ENCODE results near the gene WNT8B.

The WNT8B gene

GRCh38 chr10:100462709-100463108 lies at the start of gene WNT8B:
TSS of gene WNT8B (plus strand) at chr10:100463009. CDS start at chr10:100463169, 160 bp downstream.
- no peaks in the 10 kb centered on the region for H3K27me3 ChIP-seq (ENCODE audit: insufficient read depth, low read length)
- no peaks in the 10 kb centered on the region for H3F3A ChIP-seq (ENCODE audit: insufficient read depth, low read length)
- H3K27ac ChIP-seq (ENCODE audit: low read depth, low read length, poor library complexity, severe bottlenecking) = no peak within 1 kb of the TSS
- H3K9ac ChIP-seq (ENCODE audit: low read length) = no peak within 1 kb of the TSS
- no peak within 1 kb of the TSS for H3K4me3 ChIP-seq (ENCODE audit: low read depth, low read length, poor library complexity, severe bottlenecking)
- H3K79me2 ChIP-seq (ENCODE audit: insufficient read depth, low read length) = no peaks in the 10 kb centered on the region
- H3K4me1 ChIP-seq (ENCODE audit: insufficient read depth, low read length, severe bottlenecking) = no peaks in the 10 kb centered on the region
- H3K36me3 ChIP-seq (ENCODE audit: insufficient read depth, low read length) = no peaks in the 10 kb centered on the region
- no peaks in the 10 kb centered on the region for H4K20me1 ChIP-seq (ENCODE audit: insufficient read depth, low read length)
- TF ChIP-seq CTCF (IDR thresholded peaks at IDR 0.05; ENCODE audit: low read length) (no peak), EZH2 (IDR thresholded peaks at IDR 0.05; ENCODE audit: borderline replicate concordance, low read length) (no peak)
- no peaks in the 10 kb centered on the region for H3K9me3 ChIP-seq (ENCODE audit: low read length)
- no peaks in the 10 kb centered on the region for H3K9me2 ChIP-seq (ENCODE audit: low read depth, low read length)
- H3K4me2 ChIP-seq (ENCODE audit: low read length) = no peak within 1 kb of the TSS
- H2AFZ ChIP-seq (ENCODE audit: low read length) = no peak within 1 kb of the TSS

- Histone ChIP-seq H3K36me3 (ENCODE audit: insufficient read depth, low read length) (no peaks in the 10 kb centered on the region), H4K20me1 (ENCODE audit: insufficient read depth, low read length) (no peaks in the 10 kb centered on the region), H3K4me3 (ENCODE audit: low read depth, low read length, poor library complexity, severe bottlenecking) (no peak overlapping the region), H2AFZ (ENCODE audit: low read length) (no peak overlapping the region), H3F3A (ENCODE audit: insufficient read depth, low read length) (no peaks in the 10 kb centered on the region), H3K9me2 (ENCODE audit: low read depth, low read length) (no peaks in the 10 kb centered on the region), H3K79me2 (ENCODE audit: insufficient read depth, low read length) (no peaks in the 10 kb centered on the region), H3K9ac (ENCODE audit: low read length) (no peak overlapping the region), H3K4me1 (ENCODE audit: insufficient read depth, low read length, severe bottlenecking) (no peaks in the 10 kb centered on the region), H3K9me3 (ENCODE audit: low read length) (no peaks in the 10 kb centered on the region), H3K27ac (ENCODE audit: low read depth, low read length, poor library complexity, severe bottlenecking) (no peak overlapping the region), H3K4me2 (ENCODE audit: low read length) (no peak overlapping the region), H3K27me3 (ENCODE audit: insufficient read depth, low read length) (no peaks in the 10 kb centered on the region)
- TF ChIP-seq EZH2 (IDR thresholded peaks at IDR 0.05; ENCODE audit: borderline replicate concordance, low read length) = no peak
- no peak for TF ChIP-seq CTCF (IDR thresholded peaks at IDR 0.05; ENCODE audit: low read length)
Measured at GRCh38 chr10:100413173-100413572, 49.6 kb upstream of the WNT8B start.

- no peaks in the 10 kb centered on the region for H4K20me1 ChIP-seq (ENCODE audit: insufficient read depth, low read length)
- no peak overlapping the region for H3K27ac ChIP-seq (ENCODE audit: low read depth, low read length, poor library complexity, severe bottlenecking)
- H3K79me2 ChIP-seq (ENCODE audit: insufficient read depth, low read length) = no peaks in the 10 kb centered on the region
- no peaks in the 10 kb centered on the region for H3F3A ChIP-seq (ENCODE audit: insufficient read depth, low read length)
- no peaks in the 10 kb centered on the region for H3K4me1 ChIP-seq (ENCODE audit: insufficient read depth, low read length, severe bottlenecking)
- H3K9me3 ChIP-seq (ENCODE audit: low read length) = no peaks in the 10 kb centered on the region
- no peaks in the 10 kb centered on the region for H3K27me3 ChIP-seq (ENCODE audit: insufficient read depth, low read length)
- no peak overlapping the region for H3K9ac ChIP-seq (ENCODE audit: low read length)
- H3K9me2 ChIP-seq (ENCODE audit: low read depth, low read length) = no peaks in the 10 kb centered on the region
- no peak overlapping the region for H2AFZ ChIP-seq (ENCODE audit: low read length)
- no peak overlapping the region for H3K4me3 ChIP-seq (ENCODE audit: low read depth, low read length, poor library complexity, severe bottlenecking)
- no peak overlapping the region for H3K4me2 ChIP-seq (ENCODE audit: low read length)
- no peaks in the 10 kb centered on the region for H3K36me3 ChIP-seq (ENCODE audit: insufficient read depth, low read length)
- TF ChIP-seq EZH2 (IDR thresholded peaks at IDR 0.05; ENCODE audit: borderline replicate concordance, low read length) (no peak), CTCF (IDR thresholded peaks at IDR 0.05; ENCODE audit: low read length) (no peak)
Measured at GRCh38 chr10:100419911-100420449, 42.8 kb upstream of the WNT8B start.
